Lung microvascular endothelial cell (primary cell): ENCODE data around the gene LHFPL6. TPM values are rescaled to one million over a fixed set of nuclear protein-coding genes. Genes with fewer than 3 reads are reported as not detected.
"Not testable (repeated sequence)": the region's sequence is repeated elsewhere in the genome, so short reads cannot be mapped to it uniquely, and the experiment has no call there.

Experiments used
- DNase-seq, 2 donors: peaks; one replicate each; pipeline versions ENCODE4 v3.0.0 to v3.0.0-alpha.2; 2010; ENCODE audit warnings: low read depth in 2 of 2
- total RNA-seq: library from RNA; depleted of rRNA; stranded (reverse); fragments of >200 nt; gene quantifications from 2 replicates; pipeline ENCODE4 v1.2.1, GENCODE V29; 2014

Gene LHFPL6
- total RNA-seq, 1 donor from 2014 or later, result 72.6 TPM

DNA sequence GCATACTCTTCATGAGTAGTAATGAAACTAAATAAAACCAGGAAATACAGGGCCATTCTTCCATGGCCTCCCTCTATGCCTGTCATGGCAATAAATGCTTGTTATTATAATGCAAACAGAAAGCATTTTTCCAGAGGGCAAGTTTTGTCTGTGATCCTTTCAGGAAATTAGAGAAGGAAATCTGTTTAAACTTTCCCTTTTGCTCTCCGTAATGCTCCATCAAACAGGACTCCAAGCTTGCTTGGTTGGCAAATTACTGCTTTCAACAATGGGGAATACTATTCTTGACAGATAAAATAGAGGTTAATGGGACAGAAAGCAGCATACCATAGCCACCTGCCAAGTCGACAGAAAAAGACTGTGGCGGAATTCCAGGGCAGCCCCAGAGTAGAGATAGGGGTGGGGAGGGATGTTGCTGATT is 252.5 kb downstream of the LHFPL6 start:
- DNase-seq, result peak; percentile 51 to 85

DNA sequence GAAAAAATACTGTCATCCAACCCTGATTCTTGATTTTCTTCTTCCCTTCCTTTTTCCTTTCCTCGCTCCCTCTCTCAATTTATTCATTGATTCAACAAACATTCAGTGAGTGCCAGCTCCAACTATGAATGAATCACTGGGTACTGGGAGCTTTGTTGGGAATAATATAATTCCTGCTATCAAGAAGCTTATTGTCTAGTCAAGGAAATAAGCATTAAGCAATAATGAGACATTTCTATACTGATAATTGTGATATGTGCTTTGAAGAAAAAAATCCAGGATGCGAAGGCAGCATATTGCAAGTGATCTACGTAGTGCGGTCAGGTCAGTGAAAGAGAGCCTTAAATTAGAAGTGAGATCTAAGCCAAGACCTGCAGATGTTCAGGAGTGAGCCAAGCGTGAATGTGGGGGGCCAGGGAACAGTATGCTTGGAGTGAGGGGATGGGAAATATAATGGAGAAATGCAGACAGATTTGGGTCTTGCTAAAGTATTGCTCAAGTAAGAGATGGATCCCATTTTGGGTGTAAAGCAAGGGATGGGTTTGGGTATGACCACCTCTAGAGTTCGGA is 253.5 kb downstream of the LHFPL6 start:
- DNase-seq, result no peak

DNA sequence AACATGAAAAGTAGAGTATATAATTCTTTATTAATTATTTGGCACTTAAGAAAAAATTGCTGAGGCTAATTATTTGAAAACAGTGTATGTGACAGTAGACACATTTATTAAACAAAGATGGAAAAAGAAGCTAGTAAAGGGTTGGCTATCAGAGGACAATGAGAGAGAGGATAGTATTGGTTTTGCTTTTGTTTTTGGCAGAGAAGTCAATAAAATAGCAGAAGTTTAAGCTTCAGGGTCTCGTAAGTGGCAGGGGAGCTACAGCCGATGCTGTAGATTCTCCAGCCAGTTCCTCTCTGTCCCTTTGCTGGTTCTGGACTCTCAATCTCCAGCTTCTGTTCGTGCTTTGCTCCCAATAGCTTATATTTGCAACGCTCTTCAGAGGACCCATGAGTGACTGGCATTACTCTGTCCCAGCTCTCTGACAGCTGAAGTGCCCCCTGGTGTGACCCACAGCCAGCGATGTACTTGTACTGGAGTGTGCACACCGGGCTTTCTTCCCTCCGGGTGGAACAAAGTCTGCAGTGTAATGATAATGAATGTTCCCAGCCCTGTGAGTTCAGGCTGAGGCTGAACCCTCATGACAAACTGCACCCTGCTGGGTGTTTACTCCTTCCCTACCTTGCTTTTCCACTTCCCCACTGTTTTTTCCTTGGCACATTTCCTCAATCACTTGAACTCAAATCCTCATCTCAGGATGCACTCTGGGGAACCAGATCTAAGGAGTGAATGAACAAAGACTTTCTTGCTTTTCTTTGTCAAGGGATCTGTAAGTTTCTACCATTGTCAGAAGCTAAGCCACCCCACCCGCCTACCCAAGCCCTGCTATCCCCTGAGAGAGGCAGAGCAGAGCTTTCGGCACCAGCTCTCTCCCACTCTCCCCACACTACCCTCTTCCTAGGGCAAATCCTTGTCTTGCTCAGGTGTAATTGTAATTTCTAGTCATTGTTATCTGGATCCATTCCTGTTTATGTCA is 254.8 kb downstream of the LHFPL6 start:
- no peak for DNase-seq

DNA sequence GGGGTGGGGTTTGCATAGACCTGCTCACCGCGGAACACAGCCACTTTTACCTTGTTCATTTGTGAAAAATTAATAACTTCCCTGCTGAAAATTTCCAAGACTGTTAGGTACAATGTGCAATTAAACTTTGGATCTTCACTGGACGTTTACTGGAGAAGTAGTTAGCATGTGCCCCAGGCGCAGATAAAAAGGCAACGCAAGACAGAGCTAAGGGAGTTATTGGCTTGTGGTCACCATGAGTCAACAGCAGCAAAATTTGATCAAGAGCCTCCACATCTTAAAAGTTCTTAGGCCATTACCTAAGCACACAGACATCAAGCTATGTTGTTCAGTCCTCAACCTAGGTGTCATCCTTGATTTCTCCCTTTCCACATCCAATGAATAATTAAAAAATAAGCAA is 257.0 kb downstream of the LHFPL6 start:
- DNase-seq, result no peak

DNA sequence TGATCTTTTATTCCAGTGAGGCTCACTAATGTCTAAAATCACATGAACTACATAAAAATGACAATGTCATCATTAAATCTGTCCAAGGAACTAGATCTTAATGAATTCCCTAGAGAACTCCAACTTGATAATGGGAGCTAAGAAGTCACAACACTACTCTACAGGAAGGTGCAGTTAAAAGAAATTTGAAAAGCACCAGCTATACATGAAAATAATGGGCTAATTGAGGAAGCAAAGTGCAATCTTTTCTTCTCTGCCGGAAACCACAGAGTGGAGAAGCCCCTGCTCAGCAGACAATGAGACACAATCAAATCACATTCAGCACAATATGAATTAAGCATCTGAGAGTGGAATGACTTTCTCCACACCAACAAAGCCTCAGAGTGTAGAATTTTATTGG is 261.7 kb downstream of the LHFPL6 start:
- no peak for DNase-seq

DNA sequence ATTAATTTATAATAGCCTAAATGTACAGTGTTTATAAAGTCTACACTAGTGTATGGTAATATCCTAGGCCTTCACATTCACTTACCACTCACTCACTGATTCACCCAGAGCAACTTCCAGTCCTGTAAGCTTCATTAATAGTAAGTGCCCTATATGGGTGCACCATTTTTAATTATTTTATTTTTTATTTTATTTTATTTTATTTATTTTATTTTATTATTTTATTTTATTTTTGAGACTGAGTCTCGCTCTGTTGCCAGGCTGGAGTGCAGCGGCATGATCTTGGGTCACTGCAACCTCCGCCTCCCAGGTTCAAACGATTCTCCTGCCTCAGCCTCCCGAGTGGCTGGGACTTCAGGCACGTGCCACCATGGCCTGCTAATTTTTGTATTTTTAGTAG is 264.9 kb downstream of the LHFPL6 start:
- DNase-seq, result not testable (repeated sequence)

DNA sequence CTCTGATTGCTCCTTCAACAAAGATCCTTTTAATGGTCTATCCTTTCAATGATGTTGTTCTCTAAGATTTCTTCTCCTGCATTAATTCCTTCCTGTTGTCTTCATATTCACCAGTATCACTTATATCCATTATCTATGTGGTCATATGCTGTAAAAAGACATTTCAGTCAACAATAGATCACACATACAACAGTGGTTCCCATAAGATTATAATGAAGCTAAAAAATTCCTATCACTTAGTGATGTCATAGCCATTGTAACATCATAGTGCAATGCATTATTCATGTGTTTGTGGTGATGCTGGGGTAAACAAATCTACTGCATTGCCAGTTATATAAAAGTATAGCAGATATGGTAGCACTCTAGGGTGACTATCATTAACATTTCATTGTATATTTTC is 266.1 kb downstream of the LHFPL6 start:
- DNase-seq, result no peak

DNA sequence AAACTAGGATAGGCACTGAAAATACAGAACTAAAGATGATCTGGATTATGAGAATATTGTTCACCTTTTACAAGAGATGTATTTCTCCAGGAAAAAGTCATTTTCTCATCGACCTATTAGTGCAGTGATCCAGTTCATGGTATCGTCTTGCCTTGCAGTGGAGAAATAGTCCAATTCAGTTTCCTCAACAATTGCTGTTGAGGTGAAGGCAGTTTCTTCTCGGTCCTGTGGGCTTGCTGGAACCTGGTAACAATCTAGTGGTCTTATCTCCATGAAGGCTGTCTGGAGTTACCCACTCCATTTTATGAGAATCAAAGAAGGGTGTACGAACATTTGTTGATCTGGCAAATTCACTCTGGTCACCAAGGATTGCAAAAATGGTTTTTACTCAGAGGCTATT is 266.8 kb downstream of the LHFPL6 start:
- no peak for DNase-seq

DNA sequence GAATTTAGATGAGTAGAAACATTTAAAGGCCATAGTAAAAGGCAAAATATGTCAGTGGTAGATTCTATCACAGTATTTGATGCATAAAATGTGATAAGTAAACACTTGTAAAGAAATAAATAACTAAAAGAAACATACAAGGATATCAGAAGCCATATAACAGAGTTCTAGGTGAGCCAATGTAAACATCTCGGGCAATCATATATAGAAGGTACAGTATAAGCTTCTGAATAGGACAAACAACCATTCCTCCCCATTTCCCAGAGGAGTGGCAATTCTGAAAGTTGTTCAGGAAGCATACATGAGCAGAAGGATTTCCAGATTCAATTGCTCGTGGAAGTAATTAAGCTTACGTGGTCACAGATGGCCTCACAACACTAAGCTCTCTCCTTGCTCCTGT is 267.3 kb downstream of the LHFPL6 start:
- DNase-seq, result no peak

DNA sequence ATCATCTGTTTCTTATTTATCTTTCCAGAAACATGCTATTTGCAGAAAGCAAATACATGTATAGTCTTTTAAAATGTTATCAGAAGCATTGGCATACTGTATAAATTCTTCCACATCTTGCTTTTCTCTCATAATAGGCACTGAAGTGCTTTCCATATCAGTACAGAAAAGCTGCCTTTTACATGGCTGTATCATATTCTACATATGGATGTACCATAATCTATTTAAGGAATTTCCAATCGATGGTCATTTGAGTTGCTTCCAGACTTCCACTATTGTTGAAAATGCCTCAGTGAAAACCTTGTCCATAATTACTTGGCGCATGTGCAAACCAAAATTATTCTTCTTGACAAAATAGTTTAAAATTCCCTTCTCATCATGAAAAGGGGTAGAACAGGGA is 272.5 kb downstream of the LHFPL6 start:
- DNase-seq, result no peak

DNA sequence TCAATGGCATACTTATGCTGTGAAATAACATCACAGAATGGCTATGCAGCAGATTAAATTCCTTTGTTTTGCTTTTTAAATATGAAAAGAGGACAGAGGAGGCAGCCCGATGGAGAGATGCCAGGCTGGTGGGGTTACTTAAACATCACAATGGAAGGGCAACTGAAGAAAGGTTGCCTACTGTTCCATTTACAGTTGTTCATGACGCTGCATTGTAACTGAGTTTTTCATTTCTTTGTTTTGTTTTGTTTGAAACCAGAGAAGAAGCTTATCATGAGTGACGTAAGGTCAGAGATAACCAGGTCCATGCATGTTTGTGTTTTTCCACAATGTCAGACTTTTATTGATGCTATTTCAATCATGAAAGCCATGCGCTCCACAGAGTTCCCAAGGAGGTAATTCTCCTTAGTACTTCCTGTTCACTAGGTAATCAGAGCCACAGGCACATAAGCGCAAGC is 273.8 kb downstream of the LHFPL6 start:
- DNase-seq, result peak in 1 of 2 donors; percentile 26

DNA sequence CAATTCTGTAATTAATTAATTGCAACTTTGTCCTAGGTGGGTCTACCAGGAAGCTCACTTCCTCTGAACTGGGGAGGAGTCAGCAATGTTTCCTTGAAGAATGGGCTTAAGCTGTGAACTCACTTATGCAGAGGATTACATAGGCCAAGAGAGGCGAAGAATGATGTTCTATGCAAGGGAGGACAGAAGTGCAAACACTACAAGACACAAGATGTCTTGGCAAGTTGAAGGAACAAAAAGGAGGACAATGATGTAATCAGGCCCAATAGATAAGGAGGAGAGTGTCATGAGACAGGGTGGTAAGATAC is 275.9 kb downstream of the LHFPL6 start:
- no peak for DNase-seq

DNA sequence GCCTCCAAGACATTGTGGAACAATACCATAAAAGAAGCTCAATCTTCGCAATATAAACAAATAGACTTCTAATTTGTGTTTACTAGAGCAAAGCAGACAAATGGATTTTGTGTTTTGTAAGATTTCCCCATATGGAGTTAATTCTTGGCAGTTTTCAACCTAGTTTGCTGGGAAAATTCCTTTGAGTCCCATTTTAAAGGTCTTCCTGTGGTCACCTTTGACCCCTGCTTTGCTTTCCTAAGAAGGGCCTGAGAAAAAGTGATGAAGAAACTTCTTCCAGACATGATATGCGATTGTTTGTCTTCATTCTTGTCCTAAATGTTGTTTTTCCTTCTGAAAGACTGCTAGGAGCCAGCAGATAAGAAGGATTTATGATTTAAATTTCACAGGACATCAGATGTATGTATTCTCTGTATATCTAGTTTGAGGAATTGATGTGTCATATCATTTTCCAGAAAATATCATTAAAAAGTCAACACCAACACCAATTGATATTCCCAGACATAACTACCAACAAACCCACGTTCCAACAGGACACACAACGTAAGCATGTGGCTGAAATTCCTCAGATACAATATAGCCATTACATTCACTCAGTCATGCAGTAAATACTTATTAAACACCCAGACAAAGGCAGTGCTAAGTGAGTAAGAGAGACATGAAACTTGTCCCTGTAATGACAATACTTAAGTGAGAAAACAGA is 276.4 kb downstream of the LHFPL6 start:
- no peak for DNase-seq

DNA sequence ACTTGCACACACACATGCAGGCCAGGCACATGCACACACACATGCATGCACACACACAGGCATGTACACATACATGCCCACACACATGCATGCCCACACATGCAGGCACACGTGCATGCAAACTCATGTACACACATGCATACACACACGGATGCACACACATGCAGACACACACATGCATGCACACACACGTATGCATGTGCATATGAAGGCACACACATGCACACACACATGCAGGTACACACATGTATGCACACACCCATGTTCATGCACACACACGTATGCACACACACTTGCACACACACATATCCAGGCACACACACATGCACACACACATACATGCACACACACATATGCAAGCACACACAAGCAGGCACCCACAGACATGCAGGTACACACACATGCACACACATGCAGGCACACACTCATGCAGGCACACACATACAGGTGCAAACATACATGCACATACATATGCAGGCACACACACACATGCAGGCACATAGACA is 278.1 kb downstream of the LHFPL6 start:
- DNase-seq, result no peak

DNA sequence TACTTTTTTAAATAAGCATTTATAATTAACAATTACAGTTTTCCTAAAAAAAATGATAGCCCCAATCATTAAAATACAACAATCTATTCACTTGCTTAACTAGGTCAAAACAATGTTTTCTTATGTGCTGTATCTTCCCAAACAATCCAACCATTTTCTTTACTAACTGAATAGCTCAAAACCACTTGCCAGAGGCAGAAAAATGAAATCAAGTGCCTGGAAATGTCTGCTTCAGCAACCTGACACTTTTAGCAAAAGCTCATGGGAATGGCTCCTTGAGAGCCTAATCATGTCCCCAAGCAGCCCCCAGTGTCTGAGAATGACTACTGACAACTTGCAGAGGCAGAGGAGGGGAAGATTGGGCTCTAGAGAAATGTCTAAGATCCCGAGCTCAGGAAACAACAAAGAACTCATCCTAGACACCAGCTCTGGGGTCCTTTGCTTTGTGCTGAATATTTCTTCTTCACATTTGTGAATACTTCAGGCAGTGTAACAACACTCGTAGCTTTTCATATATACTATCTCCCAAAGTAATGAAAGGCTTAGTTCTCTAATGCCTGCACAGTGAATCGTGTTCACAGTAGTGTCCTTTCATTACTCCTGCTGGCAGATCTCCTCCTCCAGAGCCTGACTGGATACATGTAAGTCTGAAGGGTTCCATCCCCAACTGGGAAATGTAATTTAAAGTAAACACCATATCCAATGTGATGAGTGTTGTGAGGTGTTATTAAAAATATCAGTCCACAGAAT is 280.0 kb downstream of the LHFPL6 start:
- no peak for DNase-seq

DNA sequence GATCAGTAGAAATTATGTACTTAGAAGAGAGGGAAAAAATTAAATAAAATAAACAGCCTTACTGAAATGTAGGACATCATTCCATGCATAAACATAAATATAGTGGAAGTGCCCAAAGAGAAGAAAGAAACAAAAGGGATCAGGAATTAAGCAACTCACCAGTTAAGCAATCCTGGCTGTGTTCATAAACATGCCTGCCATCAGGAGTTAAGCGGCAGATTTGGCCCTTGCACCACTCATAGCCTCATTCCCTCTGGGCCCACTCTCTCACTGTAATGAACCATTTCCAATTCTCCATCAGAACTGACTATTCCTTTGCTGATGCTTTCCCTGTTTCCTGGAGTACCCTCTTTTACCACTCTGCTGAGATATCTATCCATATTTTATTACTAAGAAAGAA is 281.4 kb downstream of the LHFPL6 start:
- DNase-seq, result no peak

DNA sequence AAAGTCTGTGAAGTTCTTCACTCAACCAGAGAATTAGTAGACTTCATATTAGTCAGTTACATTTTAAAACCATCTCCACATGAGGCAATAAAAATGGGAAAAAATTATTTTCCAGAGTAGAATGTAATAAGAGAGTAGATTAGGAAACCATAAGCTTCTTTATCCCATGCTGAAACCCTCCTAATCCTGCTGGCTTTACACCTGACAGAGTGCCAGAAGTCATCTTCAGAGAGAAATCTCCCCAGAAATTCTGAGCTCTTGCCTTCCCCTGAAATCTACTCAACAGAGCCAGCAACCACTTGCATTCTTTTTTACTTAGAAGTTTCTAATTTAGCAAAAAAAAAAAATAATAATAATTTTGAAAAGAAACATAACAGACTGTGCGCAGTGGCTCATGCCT is 284.8 kb downstream of the LHFPL6 start:
- no peak for DNase-seq

DNA sequence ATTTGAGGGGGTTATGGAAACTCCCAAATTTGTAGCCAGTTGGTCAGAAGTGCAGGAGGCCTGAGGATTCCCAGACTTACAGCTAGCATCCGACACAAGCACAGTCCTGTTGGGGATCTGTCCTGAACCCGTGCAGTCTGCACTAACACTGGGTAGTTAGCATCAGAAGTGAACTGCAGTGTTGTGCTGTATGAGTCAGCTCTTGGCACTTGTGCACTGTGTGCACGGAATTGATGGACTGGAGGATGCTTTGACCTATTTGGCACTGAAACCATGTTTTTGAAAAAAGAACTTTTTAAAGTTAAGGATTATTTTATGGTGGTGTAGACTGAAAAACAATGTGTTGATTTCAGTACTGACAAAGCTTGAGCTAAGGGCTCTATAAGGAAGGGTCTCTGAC is 285.7 kb downstream of the LHFPL6 start:
- peak; percentile 39 to 78 for DNase-seq

DNA sequence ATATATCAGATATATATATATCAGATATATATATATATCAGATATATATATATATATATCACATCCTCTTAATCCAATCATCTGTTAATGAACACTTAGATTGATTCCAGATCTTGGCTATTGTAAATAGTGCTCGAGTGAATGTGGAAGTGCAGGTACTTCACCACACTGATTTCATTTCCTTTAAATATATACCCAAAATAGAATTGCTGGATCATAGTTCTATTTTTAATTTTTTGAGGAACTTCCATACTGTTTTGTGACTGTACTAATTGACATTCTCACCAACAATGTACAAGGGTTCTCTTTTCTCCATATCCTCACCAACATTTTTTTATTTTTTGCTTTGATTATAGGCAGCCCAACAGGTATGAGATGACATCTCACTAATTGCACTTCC is 287.2 kb downstream of the LHFPL6 start:
- DNase-seq, result no peak

DNA sequence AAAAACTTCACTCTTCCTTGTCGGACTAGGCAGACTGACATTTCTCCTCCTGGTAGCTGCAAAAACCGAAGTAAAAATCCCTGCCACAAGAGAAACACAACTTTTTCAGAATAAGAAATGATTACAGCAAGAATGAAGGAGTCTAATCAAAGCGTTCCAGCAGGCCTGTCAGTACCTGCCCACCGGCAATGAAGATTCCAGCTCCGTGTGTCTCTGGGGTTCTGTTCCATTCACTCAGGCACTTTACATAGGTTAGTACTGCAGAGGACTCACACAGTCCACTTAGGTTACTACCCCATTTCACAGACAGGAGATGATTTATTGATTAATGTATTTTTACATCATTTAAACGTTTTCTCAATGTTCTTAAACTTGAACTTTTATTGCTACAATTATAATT is 289.3 kb downstream of the LHFPL6 start:
- no peak for DNase-seq

DNA sequence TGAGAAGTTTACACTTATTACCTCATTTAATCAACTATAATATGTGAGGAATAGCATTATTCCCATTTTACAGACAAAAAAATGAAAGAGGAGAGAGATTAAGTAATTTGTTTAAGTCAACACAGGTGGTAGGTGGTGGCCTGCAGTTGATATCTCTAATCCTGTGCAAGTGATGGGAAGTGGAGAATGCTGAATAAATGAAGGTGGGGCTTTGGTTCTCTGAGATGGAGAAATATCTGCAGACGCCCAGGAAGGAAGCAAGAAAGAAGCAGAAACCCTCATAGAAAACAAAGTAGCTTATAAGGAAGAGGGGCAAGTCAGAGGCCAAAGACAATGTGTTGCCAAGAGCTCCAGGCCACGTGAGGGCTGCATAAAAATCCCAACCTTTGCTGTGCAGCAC is 290.4 kb downstream of the LHFPL6 start:
- no peak for DNase-seq

DNA sequence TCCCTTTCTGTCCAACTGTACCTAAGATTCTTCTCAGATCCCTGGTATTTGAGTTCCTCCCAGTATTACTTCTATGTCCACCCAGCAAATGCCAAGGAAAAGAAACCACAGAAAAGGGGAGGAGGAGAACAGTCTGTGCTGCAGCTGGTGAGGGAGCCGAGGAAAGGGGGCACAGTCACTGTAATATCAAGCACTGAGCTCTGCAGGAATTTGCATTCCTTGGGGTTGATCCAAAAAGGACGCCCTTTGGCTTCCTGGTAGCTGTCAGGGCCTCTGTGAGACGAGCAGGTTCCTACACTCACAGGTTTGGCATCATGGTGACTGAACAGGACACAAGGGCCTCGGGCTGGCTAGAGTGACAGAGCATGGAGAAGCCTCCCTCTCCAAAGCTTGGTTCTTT is 291.4 kb downstream of the LHFPL6 start:
- no peak for DNase-seq
